Hepatocyte (in vitro differentiated cells): ENCODE results near the gene DCC.

ENCODE experiments used
- CTCF ChIP-seq: fragments of 200-600 bp; sonication (generic); IDR thresholded peaks from 2 replicates; pipeline ENCODE4 v1.5.1; 2016; ENCODE audit warnings: antibody characterized with exemption, mild to moderate bottlenecking; ENCODE audit not compliant: poor library complexity
- EZH2 ChIP-seq: fragments of 200-600 bp; sonication (generic); IDR thresholded peaks from 2 replicates; pipeline ENCODE4 v1.6.1; 2016; ENCODE audit warnings: antibody characterized with exemption, mild to moderate bottlenecking, borderline replicate concordance

- TF ChIP-seq CTCF (no peak), EZH2 (no peak)
Measured at GRCh38 chr18:52325997-52326396, 14.0 kb upstream of the DCC start.
